GM18507 (cell line): ENCODE measurements around the gene ANKRD33B.
"Not testable (repeated sequence)": the region's sequence is repeated elsewhere in the genome, so short reads cannot be mapped to it uniquely, and the experiment has no call there.

Source experiments
- DNase-seq: peaks from one replicate; pipeline ENCODE4 v3.0.0; 2011; ENCODE audit warnings: low read depth; ENCODE audit not compliant: insufficient read length; ENCODE audit errors: extremely low spot score
- FAIRE-seq: peaks from 2 replicates; lab custom pipeline; 2011; peaks lifted over from hg19 to GRCh38; lab: Jason Lieb, UNC

Gene ANKRD33B

GRCh38 chr5:10663489-10664179, 99.8 kb downstream of the ANKRD33B start:
- DNase-seq (no peak), FAIRE-seq (no peak)

- not testable (repeated sequence) for DNase-seq, FAIRE-seq
Observed at GRCh38 chr5:10664180-10664769, 100.4 kb downstream of the ANKRD33B start.

- no peak for DNase-seq
- no peak for FAIRE-seq
Observed at GRCh38 chr5:10665799-10666198, 101.9 kb downstream of the ANKRD33B start.

GRCh38 chr5:10666531-10667299, 102.8 kb downstream of the ANKRD33B start:
- no peak for DNase-seq
- no peak for FAIRE-seq

GRCh38 chr5:10667431-10668057, 103.7 kb downstream of the ANKRD33B start:
- no peak for DNase-seq
- no peak for FAIRE-seq

GRCh38 chr5:10668697-10669096, 104.8 kb downstream of the ANKRD33B start:
- DNase-seq = no peak
- FAIRE-seq = no peak

- no peak for DNase-seq
- FAIRE-seq = no peak
Observed at GRCh38 chr5:10669983-10670382, 106.1 kb downstream of the ANKRD33B start.

- FAIRE-seq = no peak
- DNase-seq = no peak
Observed at GRCh38 chr5:10671041-10672008, 107.5 kb downstream of the ANKRD33B start.

- DNase-seq = no peak
- FAIRE-seq = no peak
Observed at GRCh38 chr5:10672146-10673016, 108.5 kb downstream of the ANKRD33B start.

GRCh38 chr5:10673017-10673389, 109.1 kb downstream of the ANKRD33B start:
- no peak for FAIRE-seq
- no peak for DNase-seq

- no peak for FAIRE-seq
- no peak for DNase-seq
Observed at GRCh38 chr5:10673407-10673806, 109.5 kb downstream of the ANKRD33B start.

- FAIRE-seq (no peak), DNase-seq (no peak)
Observed at GRCh38 chr5:10674096-10674495, 110.2 kb downstream of the ANKRD33B start.

- FAIRE-seq = no peak
Observed at GRCh38 chr5:10674582-10674981, 110.7 kb downstream of the ANKRD33B start.

GRCh38 chr5:10675177-10675700, 111.4 kb downstream of the ANKRD33B start:
- DNase-seq = no peak
- FAIRE-seq = no peak

More at GRCh38 chr5:10674582-10674981, 110.7 kb downstream of the ANKRD33B start:
- DNase-seq = no peak

GRCh38 chr5:10676224-10676623, 112.4 kb downstream of the ANKRD33B start:
- DNase-seq (no peak), FAIRE-seq (no peak)

- no peak for FAIRE-seq
- no peak for DNase-seq
Observed at GRCh38 chr5:10676946-10677345, 113.1 kb downstream of the ANKRD33B start.

- DNase-seq = no peak
- no peak for FAIRE-seq
Observed at GRCh38 chr5:10677533-10677932, 113.7 kb downstream of the ANKRD33B start.

- FAIRE-seq (no peak), DNase-seq (no peak)
Observed at GRCh38 chr5:10678244-10678643, 114.4 kb downstream of the ANKRD33B start.
